ENCODE results near the gene IFT57.

DNA sequence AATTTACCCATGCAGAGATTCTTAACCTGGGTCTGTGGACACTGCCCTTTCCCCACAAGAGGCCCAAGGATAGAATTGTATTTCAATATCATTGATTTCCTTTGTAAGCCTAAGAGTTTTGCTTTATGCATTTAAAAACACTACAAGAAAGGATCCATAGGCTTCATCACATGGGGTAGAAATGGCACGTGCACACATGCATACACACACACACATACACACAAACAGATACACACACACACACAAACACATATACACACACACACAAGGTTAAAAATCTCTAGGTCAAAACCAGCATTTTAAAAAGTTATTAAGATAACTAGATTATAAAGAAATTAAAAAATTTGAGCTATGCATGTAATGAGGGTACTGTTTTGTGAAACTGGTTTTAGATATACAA, 95.9 kb downstream of the IFT57 start:
- TF ChIP-seq, protein P1, sequence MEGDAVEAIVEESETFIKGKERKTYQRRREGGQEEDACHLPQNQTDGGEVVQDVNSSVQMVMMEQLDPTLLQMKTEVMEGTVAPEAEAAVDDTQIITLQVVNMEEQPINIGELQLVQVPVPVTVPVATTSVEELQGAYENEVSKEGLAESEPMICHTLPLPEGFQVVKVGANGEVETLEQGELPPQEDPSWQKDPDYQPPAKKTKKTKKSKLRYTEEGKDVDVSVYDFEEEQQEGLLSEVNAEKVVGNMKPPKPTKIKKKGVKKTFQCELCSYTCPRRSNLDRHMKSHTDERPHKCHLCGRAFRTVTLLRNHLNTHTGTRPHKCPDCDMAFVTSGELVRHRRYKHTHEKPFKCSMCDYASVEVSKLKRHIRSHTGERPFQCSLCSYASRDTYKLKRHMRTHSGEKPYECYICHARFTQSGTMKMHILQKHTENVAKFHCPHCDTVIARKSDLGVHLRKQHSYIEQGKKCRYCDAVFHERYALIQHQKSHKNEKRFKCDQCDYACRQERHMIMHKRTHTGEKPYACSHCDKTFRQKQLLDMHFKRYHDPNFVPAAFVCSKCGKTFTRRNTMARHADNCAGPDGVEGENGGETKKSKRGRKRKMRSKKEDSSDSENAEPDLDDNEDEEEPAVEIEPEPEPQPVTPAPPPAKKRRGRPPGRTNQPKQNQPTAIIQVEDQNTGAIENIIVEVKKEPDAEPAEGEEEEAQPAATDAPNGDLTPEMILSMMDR (IDR thresholded peaks at IDR 0.05; ENCODE audit: insufficient read depth, low read length) = no peak
- no peak for TF ChIP-seq GABPA (IDR thresholded peaks at IDR 0.05; ENCODE audit: low read depth)
- TF ChIP-seq, protein P2, sequence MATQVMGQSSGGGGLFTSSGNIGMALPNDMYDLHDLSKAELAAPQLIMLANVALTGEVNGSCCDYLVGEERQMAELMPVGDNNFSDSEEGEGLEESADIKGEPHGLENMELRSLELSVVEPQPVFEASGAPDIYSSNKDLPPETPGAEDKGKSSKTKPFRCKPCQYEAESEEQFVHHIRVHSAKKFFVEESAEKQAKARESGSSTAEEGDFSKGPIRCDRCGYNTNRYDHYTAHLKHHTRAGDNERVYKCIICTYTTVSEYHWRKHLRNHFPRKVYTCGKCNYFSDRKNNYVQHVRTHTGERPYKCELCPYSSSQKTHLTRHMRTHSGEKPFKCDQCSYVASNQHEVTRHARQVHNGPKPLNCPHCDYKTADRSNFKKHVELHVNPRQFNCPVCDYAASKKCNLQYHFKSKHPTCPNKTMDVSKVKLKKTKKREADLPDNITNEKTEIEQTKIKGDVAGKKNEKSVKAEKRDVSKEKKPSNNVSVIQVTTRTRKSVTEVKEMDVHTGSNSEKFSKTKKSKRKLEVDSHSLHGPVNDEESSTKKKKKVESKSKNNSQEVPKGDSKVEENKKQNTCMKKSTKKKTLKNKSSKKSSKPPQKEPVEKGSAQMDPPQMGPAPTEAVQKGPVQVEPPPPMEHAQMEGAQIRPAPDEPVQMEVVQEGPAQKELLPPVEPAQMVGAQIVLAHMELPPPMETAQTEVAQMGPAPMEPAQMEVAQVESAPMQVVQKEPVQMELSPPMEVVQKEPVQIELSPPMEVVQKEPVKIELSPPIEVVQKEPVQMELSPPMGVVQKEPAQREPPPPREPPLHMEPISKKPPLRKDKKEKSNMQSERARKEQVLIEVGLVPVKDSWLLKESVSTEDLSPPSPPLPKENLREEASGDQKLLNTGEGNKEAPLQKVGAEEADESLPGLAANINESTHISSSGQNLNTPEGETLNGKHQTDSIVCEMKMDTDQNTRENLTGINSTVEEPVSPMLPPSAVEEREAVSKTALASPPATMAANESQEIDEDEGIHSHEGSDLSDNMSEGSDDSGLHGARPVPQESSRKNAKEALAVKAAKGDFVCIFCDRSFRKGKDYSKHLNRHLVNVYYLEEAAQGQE (IDR thresholded peaks at IDR 0.05; ENCODE audit: insufficient replicate concordance, low read depth) = no peak

Data from HL-60 (cell line).